Measurements from ENCODE around the gene PCYT1A. TPM values are rescaled to one million over a fixed set of nuclear protein-coding genes. Genes with fewer than 3 reads are reported as not detected.

PCYT1A gene
- total and polyA plus RNA-seq, 2 donors (not counting 3 experiments of a cell fraction or from before 2014, with no cell fraction given) = 50.3 to 65.5 TPM

DNA sequence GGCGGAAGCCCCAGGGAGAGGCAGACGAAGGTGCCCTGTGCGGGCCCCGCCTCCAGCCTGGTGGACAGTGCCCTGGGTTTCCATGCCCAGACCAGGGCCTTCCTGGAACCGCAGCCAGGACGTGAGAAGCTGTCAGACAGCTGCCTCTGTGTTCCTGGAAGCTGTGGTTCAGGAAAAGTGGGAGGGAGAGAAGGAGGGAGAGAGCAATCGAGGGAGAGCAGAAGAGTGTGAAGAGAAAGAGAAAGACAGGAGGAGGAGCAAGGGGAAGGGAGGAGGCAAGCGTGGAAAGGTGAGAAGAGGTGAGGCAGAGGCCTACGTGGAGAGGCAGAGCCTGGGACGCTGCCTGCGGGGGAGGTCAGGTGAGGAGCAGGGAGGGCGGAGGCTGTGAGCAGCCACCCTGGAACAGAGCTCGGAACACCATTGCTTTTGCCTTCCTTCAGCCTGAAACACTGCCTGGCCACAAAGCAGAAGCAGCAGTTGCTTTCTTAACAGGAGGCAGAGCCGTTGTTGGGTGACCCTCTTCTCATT is 94.9 kb downstream of the PCYT1A start:
- DNase-seq (ENCODE audit: low read depth, low spot score) = no peak
- Histone ChIP-seq H3K36me3 (ENCODE audit: control insufficient read depth in 2 of 2, extremely low read depth in 1 of 2, insufficient read depth in 2 of 2, low read length in 2 of 2) (no peaks in the 10 kb centered on the region), H2AFZ (ENCODE audit: low read depth, low read length) (peak overlapping the region; percentile 21), H3K9me1 (replicated peaks; ENCODE audit: control insufficient read depth, extremely low read depth, insufficient read depth, low read length) (no peaks in the 10 kb centered on the region), H3K27ac (ENCODE audit: insufficient read depth, low read depth, low read length) (no peak overlapping the region), H3K79me2 (ENCODE audit: control insufficient read depth, insufficient read depth, low read length) (no peaks in the 10 kb centered on the region), H3K9me3 (replicated peaks; ENCODE audit: control insufficient read depth, insufficient read depth, low read length) (no peaks in the 10 kb centered on the region), H3K4me3 (replicated peaks in 1 of 3; ENCODE audit: insufficient read depth in 1 of 3, low read depth in 1 of 3, low read length in 3 of 3) (no peak overlapping the region), H3K27me3 (ENCODE audit: control insufficient read depth in 2 of 2, insufficient read depth in 2 of 2, low read length in 2 of 2) (no peaks in the 10 kb centered on the region), H3K9ac (replicated peaks; ENCODE audit: extremely low read depth, insufficient read depth, low read length) (no peak overlapping the region), H3K4me2 (ENCODE audit: insufficient read depth, low read length) (no peak overlapping the region), H4K20me1 (replicated peaks; ENCODE audit: control insufficient read depth, extremely low read depth, insufficient read depth, low read length) (no peaks in the 10 kb centered on the region), H3K4me1 (ENCODE audit: control insufficient read depth, extremely low read depth, insufficient read depth, low read length) (no peaks in the 10 kb centered on the region)
- CTCF ChIA-PET = interaction anchor here (3.1 kb wide), 1 partner anchor 119 kb away, joined by 20 read pairs; no protein-coding TSS in a partner anchor
- intact Hi-C loops (cut with micrococcal nuclease) (no loop called here), dilution Hi-C loops (cut with MboI; ENCODE audit: extremely low pct_ligation_motif_present, low sequenced_read_pairs) (no loop called here)
- no peak for FAIRE-seq
- TF ChIP-seq POLR2A (IDR thresholded peaks at IDR 0.05; ENCODE audit: low read depth, low read length) = no peak
- TF ChIP-seq, protein P1, sequence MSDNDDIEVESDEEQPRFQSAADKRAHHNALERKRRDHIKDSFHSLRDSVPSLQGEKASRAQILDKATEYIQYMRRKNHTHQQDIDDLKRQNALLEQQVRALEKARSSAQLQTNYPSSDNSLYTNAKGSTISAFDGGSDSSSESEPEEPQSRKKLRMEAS (IDR thresholded peaks at IDR 0.05; ENCODE audit: insufficient read depth, insufficient read length) = no peak
- no peak for TF ChIP-seq MYC (IDR thresholded peaks at IDR 0.05; ENCODE audit: low read depth, low read length)
- TF ChIP-seq, protein P2, sequence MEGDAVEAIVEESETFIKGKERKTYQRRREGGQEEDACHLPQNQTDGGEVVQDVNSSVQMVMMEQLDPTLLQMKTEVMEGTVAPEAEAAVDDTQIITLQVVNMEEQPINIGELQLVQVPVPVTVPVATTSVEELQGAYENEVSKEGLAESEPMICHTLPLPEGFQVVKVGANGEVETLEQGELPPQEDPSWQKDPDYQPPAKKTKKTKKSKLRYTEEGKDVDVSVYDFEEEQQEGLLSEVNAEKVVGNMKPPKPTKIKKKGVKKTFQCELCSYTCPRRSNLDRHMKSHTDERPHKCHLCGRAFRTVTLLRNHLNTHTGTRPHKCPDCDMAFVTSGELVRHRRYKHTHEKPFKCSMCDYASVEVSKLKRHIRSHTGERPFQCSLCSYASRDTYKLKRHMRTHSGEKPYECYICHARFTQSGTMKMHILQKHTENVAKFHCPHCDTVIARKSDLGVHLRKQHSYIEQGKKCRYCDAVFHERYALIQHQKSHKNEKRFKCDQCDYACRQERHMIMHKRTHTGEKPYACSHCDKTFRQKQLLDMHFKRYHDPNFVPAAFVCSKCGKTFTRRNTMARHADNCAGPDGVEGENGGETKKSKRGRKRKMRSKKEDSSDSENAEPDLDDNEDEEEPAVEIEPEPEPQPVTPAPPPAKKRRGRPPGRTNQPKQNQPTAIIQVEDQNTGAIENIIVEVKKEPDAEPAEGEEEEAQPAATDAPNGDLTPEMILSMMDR (IDR thresholded peaks at IDR 0.05; ENCODE audit: extremely low read depth in 1 of 2, insufficient read depth in 1 of 2, low read depth in 1 of 2, low read length in 2 of 2) = no peak
- TF ChIP-seq EZH2 (IDR thresholded peaks at IDR 0.05; ENCODE audit: borderline replicate concordance, low read depth, low read length, severe bottlenecking) = no peak
- no peak for TF ChIP-seq POLR2AphosphoS5 (IDR thresholded peaks at IDR 0.05; ENCODE audit: insufficient read depth, low read depth, low read length)
- TF ChIP-seq FOS (IDR thresholded peaks at IDR 0.05; ENCODE audit: borderline replicate concordance, insufficient read depth, low read length) = no peak
- POLR2A ChIA-PET = interaction anchor here (0.6 kb wide), 1 partner anchor 31 kb away, joined by 3 read pairs; no protein-coding TSS in a partner anchor
- BruUV-seq (replicated peaks) = no TSS peak
